Measurements from ENCODE around the gene PARD3.

PARD3 gene

GRCh38 chr10:34584164-34584563, 230.9 kb downstream of the PARD3 start:
- no peak for DNase-seq (ENCODE audit: low read depth in 2 of 2)

DNA sequence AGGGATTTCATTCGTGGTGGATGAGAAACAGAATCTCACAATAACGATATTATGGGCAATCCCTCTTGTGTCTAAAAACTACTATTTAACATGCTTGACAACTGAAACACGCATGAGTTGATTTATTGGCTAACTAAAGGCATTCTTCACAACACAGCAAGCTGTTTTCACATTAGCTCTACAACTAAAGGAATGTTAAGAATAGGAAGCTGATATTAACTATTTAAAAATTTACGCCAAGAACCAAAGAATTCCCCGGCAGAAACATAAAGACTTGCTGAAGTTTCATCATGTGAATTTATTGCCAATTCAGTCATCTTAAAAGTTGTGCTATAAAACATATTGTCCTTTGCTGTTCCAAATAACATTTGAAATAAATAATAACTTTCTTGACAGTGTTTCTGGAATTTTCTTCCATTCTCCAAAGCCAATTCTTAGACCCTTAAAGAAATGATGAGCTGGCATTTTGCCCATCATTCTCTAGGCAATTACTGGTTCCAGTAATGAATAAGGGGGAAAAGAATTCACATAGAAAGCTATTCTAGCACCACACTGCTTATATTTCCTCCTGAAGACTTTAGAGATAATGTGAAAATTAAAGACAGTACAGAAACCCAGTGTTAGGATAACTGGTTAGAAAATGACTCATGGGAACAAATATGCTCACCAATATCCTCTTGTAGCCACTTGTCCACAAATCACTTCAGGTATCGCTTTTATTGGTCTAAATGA, 233.1 kb downstream of the PARD3 start:
- DNase-seq (ENCODE audit: low read depth in 2 of 2) = no peak

- no peak for DNase-seq (ENCODE audit: low read depth in 2 of 2)
Observed at GRCh38 chr10:34580643-34581042, 234.5 kb downstream of the PARD3 start.

- DNase-seq (ENCODE audit: low read depth in 2 of 2) = no peak
Observed at GRCh38 chr10:34580214-34580613, 234.9 kb downstream of the PARD3 start.

DNA sequence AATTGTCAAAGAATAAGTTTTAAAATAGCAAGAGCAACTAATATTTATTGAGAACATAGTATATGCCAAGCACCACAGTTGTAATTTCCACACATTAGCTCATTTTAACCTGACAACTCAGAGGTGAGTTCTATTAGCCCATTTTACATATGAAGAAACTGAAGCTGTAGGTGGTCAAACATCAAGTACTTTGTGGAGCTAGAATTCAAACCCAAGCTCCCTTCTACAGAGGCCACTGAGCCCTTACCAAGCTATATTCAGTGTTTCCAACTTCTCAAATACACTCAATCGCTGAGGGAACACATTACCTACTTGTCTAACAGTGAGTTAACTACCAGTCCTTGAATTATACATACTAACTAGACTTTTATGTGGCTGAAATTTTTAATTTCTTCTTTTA, 236.6 kb downstream of the PARD3 start:
- DNase-seq (ENCODE audit: low read depth in 2 of 2) = no peak

DNA sequence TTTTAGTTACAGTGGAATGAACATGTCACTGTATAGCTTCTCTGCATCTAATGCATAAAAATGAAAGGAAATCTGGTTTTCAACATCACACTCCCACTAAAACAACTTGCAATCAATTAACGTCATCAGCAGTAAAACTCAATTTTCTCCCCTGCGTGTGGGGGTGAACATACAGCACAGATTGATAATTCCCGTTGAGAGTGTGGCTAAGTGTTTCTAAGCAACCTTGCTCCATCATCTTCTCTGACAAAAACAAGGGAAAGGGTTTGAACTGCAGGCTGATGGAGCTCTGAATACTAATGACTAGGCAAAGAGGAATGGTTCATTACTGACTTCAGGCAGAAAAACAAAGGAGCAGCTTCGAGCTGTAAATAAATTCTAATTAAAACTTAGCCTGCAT, 238.3 kb downstream of the PARD3 start:
- no peak for DNase-seq (ENCODE audit: low read depth in 2 of 2)

- DNase-seq (ENCODE audit: low read depth in 2 of 2) = no peak
Observed at GRCh38 chr10:34575882-34576281, 239.2 kb downstream of the PARD3 start.

GRCh38 chr10:34574353-34574934, 240.7 kb downstream of the PARD3 start:
- DNase-seq (ENCODE audit: low read depth in 2 of 2) = no peak

DNA sequence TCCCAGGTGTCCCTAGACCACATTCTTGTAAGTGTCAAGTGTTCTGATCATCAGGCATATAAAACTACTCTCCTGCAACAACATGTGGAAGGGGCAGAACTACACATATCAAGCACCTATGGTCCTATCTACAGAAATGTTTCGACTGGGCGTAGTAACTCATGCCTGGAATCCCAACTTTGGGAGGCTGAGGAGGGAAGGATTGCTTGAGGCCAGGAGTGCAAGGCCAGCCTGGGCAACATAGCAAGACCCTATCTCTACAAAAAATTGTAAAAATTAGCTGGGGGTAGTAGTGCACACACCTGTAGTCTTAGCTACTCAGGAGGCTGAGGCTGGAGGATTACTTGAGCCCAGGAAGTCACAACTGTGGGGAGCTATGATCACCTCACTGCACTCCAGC, 244.2 kb downstream of the PARD3 start:
- DNase-seq (ENCODE audit: low read depth in 2 of 2) = no peak

- DNase-seq (ENCODE audit: low read depth in 2 of 2) = no peak
Observed at GRCh38 chr10:34567659-34568253, 247.3 kb downstream of the PARD3 start.

DNA sequence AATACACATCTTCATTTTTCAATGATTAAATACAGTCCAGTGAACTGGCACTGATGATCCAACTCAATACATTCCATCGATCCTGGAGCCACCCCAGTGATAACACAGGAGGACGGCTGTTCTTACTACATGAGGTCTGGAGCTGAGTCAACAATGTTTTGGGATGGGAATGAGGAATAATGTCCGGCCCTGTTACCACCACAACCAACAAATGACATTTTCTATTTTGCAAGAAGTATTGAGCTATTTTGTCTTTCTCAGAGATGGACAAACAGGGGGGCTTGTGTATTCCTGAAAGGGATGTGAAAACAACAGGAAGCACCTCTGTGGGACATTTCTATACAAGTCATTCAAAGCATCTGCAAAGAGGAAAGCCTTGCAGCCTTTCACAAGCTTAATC, 249.2 kb downstream of the PARD3 start:
- DNase-seq (ENCODE audit: low read depth in 2 of 2) = no peak

- DNase-seq (ENCODE audit: low read depth in 2 of 2) = no peak
Observed at GRCh38 chr10:34558093-34558583, 257.0 kb downstream of the PARD3 start.

DNA sequence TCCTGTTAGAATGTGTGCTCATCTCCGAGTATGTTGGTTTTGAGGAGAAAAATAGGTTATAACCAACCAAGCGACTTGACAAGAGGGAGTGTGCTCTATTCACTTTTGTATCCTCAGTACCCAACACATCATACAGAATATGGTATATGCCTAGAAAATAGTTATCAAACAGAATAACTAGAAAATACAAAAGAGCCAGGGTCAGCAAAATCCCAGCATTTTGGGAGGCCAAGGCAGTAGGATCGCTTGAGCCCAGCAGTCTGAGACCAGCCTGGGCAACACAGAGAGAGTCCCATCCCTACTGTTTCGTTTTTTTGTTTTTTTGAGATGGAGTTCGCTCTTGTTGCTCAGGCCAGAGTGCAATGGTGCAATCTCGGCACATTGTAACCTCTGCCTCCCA, 257.9 kb downstream of the PARD3 start:
- no peak for DNase-seq (ENCODE audit: low read depth in 2 of 2)

- no peak for DNase-seq (ENCODE audit: low read depth in 2 of 2)
Observed at GRCh38 chr10:34555653-34556052, 259.4 kb downstream of the PARD3 start.

DNA sequence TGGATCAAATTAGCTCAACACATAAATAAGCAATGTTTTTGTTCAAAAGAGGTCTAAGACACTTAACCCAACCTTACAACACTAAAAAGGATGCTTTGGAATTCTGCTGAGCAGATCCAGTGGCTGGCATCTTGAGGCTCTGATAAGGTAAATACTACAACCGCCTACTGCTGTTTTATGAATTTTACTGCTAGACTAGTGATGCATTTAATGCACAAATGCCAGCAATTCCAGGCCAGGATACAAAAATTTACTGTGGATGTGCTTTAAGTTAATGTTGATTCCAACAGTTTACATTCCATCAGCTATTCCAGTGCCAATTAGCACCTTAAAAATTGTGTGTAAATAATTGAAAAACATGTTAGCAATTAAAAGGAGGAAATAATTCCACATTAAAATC, 261.3 kb downstream of the PARD3 start:
- no peak for DNase-seq (ENCODE audit: low read depth in 2 of 2)

- DNase-seq (ENCODE audit: low read depth in 2 of 2) = no peak
Observed at GRCh38 chr10:34551295-34551694, 263.8 kb downstream of the PARD3 start.

DNA sequence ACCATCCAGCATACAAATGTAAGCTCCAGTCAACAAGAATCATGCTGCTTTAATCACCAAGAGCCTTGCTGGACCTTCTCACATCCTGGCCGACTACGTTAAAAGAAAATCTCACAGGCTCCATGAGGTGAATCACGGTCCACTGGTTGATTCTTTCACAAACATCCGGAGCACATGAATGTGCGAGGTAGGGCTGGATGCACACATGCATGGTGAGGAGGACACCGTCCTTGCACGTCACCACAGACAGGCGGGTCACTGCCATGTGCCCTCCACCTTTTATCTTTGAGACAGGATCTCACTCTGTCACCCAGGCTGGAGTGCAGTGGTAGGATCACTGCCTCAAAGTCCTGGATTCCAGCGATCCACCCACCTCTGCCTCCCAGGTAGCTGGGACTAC, 265.1 kb downstream of the PARD3 start:
- DNase-seq (ENCODE audit: low read depth in 2 of 2) = no peak

DNA sequence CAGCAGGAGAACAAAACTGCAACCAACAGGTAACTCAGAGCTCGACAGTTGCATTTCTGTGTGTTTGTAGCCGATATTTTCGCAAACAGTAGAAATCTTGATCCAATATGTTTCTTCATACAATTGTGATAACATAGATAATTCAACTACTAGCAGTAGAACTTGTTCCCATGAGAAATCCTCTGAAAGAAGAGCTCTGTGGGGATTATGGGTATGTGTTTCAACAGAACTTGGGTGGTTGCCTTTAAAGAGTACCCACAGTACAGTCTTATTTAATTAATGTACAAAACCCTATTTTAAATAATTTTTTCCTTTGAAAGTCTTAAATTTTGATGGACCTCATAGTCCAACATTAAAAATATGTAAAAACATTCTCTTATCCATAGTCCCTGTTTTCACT, 266.1 kb downstream of the PARD3 start:
- no peak for DNase-seq (ENCODE audit: low read depth in 2 of 2)

GRCh38 chr10:34548466-34548865, 266.6 kb downstream of the PARD3 start:
- DNase-seq (ENCODE audit: low read depth in 2 of 2) = no peak

- DNase-seq (ENCODE audit: low read depth in 2 of 2) = no peak
Observed at GRCh38 chr10:34547695-34548094, 267.4 kb downstream of the PARD3 start.

- no peak for DNase-seq (ENCODE audit: low read depth in 2 of 2)
Observed at GRCh38 chr10:34547291-34547690, 267.8 kb downstream of the PARD3 start.

DNA sequence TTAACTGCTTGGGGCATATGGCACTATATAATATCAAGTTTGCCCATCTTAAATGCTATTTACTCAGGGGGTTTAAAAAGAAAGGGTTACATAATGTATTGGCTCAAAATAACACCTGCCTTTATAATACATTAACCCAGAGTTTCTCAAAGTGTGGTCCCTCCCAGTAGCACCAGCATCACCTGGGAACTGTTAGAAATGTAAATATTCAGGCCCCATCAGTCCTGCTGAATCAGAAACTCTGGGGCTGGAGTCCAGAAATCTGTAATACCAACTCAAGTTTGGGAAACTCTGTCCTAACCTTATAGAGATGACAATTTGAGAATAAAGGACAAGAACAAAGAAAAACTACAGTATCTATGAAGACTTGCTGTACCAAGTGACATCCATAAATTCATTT, 270.7 kb downstream of the PARD3 start:
- no peak for DNase-seq (ENCODE audit: low read depth in 2 of 2)

DNA sequence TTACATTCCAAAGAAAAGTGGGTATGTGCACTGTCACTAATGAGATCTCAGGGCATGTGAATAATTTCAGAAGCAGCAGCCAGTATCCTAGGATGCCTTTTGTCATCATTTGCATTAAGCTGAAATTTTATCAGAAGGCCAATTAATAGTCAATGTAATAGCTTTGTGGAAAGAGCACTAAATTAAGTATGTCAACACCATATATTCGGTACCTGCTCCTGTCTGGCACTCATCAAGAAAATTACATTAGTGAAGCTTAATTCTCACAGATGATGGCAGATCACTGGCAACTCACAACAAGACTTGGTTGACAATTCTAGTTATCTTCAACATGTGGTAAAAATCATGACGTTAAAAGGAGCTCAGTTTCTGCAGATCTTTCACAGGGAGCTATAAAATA, 271.4 kb downstream of the PARD3 start:
- no peak for DNase-seq (ENCODE audit: low read depth in 2 of 2)
